Smooth muscle cell of the brain vasculature (primary cell): ENCODE measurements around the gene DPF3.

Experiments used
- DNase-seq: peaks from one replicate; pipeline ENCODE4 v3.0.0-alpha.2; 2012; ENCODE audit warnings: low read depth, low spot score

The DPF3 gene

GRCh38 chr14:72800848-72801370 lies 93.0 kb downstream of the DPF3 start:
- no peak for DNase-seq

- DNase-seq = no peak
Measured at GRCh38 chr14:72800296-72800695, 93.6 kb downstream of the DPF3 start.

GRCh38 chr14:72796935-72797334 lies 97.0 kb downstream of the DPF3 start:
- no peak for DNase-seq

GRCh38 chr14:72793156-72793939 lies 100.6 kb downstream of the DPF3 start:
- no peak for DNase-seq

- DNase-seq = no peak
Measured at GRCh38 chr14:72792051-72792788, 101.7 kb downstream of the DPF3 start.

- DNase-seq = no peak
Measured at GRCh38 chr14:72790887-72791566, 102.9 kb downstream of the DPF3 start.

GRCh38 chr14:72788972-72789728 lies 104.8 kb downstream of the DPF3 start:
- no peak for DNase-seq

- no peak for DNase-seq
Measured at GRCh38 chr14:72788255-72788654, 105.6 kb downstream of the DPF3 start.

GRCh38 chr14:72787841-72788240 lies 106.1 kb downstream of the DPF3 start:
- DNase-seq = no peak

- DNase-seq = no peak
Measured at GRCh38 chr14:72786378-72787350, 107.2 kb downstream of the DPF3 start.

- DNase-seq = no peak
Measured at GRCh38 chr14:72783741-72784140, 110.2 kb downstream of the DPF3 start.

GRCh38 chr14:72782817-72783216 lies 111.1 kb downstream of the DPF3 start:
- DNase-seq = no peak

GRCh38 chr14:72781561-72782508 lies 112.1 kb downstream of the DPF3 start:
- peak; percentile 17 for DNase-seq

GRCh38 chr14:72780751-72781150 lies 113.2 kb downstream of the DPF3 start:
- peak; percentile 13 for DNase-seq

GRCh38 chr14:72779679-72780078 lies 114.2 kb downstream of the DPF3 start:
- DNase-seq = no peak

GRCh38 chr14:72777636-72778035 lies 116.3 kb downstream of the DPF3 start:
- DNase-seq = no peak

- no peak for DNase-seq
Measured at GRCh38 chr14:72776701-72777261, 117.1 kb downstream of the DPF3 start.

- no peak for DNase-seq
Measured at GRCh38 chr14:72775923-72776554, 117.9 kb downstream of the DPF3 start.
